Measurements from ENCODE around the gene RHBDL1.

RHBDL1 gene

DNA sequence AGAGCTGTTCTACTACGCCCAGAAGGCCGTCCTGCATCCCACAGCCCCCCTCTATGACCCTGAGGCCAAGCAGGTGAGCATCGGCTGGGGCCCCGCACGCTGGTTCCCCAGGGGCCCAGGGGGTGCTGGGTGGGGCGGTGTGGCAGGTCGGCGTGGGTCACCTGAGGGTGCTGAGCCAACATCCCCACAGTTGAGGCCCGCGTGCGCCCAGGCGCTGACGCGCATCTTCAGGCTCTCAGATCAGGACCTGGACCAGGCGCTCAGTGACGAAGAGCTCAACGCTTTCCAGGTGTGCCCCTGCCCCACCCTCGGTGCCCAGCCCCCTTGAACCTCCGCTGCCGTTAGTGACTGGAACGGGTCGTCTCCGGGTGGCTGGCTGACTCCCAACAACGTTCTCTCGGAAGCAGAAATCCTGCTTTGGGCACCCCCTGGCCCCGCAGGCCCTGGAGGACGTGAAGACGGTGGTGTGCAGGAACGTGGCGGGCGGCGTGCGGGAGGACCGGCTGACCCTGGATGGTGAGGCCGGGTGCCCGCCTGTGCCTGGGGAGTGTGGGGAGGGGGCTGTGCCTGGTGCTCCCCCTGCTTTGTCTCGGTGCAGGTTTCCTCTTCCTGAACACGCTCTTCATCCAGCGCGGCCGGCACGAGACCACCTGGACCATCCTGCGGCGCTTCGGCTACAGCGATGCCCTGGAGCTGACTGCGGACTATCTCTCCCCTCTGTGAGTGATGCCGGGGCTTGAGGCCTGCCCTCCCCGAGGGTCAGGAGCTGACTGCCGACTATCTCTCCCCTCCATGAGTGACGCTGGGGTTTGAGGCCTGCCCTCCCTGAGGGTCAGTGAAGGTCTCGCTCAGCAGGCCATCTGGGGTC lies 4.8 kb upstream of the RHBDL1 start:
- H3K4me3 ChIP-seq (ENCODE audit: low read length) = no peak overlapping the region
- DNase-seq (ENCODE audit: low read depth) = no peak
- TF ChIP-seq, protein P1, sequence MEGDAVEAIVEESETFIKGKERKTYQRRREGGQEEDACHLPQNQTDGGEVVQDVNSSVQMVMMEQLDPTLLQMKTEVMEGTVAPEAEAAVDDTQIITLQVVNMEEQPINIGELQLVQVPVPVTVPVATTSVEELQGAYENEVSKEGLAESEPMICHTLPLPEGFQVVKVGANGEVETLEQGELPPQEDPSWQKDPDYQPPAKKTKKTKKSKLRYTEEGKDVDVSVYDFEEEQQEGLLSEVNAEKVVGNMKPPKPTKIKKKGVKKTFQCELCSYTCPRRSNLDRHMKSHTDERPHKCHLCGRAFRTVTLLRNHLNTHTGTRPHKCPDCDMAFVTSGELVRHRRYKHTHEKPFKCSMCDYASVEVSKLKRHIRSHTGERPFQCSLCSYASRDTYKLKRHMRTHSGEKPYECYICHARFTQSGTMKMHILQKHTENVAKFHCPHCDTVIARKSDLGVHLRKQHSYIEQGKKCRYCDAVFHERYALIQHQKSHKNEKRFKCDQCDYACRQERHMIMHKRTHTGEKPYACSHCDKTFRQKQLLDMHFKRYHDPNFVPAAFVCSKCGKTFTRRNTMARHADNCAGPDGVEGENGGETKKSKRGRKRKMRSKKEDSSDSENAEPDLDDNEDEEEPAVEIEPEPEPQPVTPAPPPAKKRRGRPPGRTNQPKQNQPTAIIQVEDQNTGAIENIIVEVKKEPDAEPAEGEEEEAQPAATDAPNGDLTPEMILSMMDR (IDR thresholded peaks at IDR 0.05; ENCODE audit: insufficient read depth, low read depth, low read length, missing control alignments) = no peak

DNA sequence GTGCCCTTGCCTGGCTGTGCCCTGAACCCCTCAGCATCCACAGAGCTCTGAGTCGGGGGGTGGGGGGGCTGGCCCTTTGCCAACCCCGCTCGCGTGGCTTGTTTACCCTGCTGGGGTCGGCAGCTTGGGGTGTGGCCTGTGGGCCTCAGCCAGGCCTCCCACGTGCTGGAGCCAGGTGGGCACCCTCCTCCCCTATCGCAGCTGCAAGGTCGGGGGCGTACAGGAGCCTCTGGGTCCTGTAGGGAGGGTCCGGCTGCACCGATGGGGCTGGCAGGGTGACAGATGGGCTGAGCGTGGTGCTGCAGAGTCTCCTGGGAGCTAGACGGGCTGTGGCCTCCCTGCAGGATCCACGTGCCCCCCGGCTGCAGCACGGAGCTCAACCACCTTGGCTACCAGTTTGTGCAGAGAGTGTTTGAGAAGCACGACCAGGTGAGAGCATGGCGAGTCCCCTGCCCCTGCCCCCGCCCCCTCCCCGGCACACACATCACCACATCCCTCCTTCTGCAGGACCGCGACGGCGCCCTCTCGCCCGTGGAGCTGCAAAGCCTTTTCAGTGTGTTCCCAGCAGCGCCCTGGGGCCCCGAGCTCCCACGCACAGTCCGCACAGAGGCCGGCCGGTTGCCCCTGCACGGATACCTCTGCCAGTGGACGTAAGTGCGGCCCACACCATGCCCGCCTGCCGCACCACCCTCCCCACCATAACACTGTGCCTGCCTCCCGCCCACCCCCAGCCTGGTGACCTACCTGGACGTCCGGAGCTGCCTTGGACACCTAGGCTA lies 3.9 kb upstream of the RHBDL1 start:
- H3K4me3 ChIP-seq (ENCODE audit: low read length) = no peak overlapping the region
- TF ChIP-seq, protein P1 (IDR thresholded peaks at IDR 0.05; ENCODE audit: insufficient read depth, low read depth, low read length, missing control alignments) = no peak
- DNase-seq (ENCODE audit: low read depth) = no peak

DNA sequence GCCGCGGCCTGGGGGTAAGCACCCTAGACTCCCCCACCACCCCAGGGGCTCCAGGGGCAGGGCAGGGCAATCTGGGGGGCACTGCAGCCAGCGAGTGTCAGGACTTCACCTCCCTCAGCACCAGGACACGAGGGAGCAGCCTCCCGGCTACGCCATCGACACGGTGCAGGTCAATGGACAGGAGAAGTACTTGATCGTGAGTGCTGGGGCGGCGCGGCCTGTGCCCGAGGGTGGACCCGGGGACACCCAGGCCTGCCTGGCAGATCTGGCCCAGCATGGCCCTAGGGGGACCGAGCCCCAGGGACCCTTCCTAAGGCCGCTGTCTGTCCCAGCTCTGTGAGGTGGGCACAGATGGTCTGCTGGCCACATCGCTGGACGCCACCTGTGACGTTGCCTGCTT lies 3.1 kb upstream of the RHBDL1 start:
- H3K4me3 ChIP-seq (ENCODE audit: low read length) = no peak overlapping the region
- DNase-seq (ENCODE audit: low read depth) = no peak
- TF ChIP-seq, protein P1 (IDR thresholded peaks at IDR 0.05; ENCODE audit: insufficient read depth, low read depth, low read length, missing control alignments) = no peak

DNA sequence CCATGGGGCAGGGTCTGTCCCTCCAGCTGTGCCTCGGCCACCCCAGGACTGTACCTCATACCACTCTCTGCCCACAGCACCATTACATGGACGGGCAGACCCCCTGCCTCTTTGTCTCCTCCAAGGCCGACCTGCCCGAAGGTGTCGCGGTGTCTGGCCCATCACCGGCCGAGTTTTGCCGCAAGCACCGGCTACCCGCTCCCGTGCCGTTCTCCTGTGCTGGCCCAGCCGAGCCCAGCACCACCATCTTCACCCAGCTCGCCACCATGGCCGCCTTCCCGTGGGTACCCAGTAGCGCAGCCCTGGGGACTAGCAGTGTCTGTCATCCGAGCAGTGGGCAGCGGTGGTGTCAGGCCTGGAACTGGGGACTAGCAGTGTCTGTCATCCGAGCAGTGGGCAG lies 2.6 kb upstream of the RHBDL1 start:
- TF ChIP-seq, protein P1 (IDR thresholded peaks at IDR 0.05; ENCODE audit: insufficient read depth, low read depth, low read length, missing control alignments) = no peak
- no peak for DNase-seq (ENCODE audit: low read depth)
- H3K4me3 ChIP-seq (ENCODE audit: low read length) = no peak overlapping the region

DNA sequence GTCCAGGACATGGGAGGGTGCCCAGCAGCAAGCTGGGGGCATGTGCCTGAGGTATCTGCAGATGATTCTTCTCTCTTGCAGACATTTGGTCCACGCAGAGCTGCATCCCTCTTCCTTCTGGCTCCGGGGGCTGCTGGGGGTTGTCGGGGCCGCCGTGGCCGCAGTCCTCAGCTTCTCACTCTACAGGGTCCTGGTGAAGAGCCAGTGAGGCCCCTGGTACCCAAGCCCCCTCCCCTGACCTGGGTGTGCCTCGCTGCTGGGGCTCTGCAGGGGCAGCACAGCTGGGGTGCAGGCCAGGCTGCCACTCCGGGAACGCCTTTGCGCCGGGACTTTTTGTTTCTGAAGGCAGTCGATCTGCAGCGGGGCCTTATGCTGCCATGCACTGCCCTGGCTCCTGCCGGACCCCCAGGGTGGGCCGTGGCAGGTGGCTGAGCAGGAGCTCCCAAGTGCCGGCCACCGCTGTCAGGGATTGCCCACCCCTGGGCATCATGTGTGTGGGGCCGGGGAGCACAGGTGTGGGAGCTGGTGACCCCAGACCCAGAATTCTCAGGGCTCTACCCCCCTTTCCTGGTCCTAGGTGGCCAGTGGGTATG lies 2.0 kb upstream of the RHBDL1 start:
- H3K4me3 ChIP-seq (ENCODE audit: low read length) = no peak overlapping the region
- no peak for DNase-seq (ENCODE audit: low read depth)
- TF ChIP-seq, protein P1 (IDR thresholded peaks at IDR 0.05; ENCODE audit: insufficient read depth, low read depth, low read length, missing control alignments) = no peak

DNA sequence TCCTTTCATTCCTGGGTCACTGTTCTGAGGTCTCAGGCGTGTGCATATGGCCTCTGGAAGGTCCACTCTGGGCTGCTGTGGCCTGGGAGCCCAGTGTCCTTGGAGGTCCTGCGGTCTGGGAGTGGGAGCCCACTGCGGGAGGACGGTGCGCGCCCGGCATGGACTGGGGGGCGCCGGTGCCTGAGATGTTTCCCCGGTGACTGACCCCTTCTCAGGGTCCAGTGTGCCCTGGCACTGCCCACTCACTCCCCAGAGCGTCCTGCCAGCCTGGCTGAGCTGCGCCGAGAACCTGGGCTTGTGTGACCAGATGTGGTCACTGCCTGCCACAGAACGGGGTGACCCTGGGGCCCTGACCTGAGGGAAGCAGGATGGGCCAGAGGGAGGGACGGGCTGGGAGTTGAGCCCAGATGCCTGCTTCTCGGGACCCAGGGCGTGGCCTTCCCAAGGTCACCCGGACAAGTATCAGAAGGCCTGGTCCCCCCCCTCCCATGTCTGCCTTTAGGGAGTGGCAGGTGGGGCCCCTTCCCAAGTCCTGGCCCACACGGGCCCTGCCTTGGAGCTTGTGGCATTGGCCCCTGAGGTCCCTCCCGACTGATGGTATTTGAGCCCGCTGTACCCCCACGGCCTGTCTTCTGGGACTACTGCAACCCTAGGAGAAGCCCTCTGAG lies 1.1 kb upstream of the RHBDL1 start:
- H3K4me3 ChIP-seq (ENCODE audit: low read length) = no peak overlapping the region
- no peak for DNase-seq (ENCODE audit: low read depth)
- TF ChIP-seq, protein P1 (IDR thresholded peaks at IDR 0.05; ENCODE audit: insufficient read depth, low read depth, low read length, missing control alignments) = no peak

All from epithelial cell of esophagus (primary cell).